ENCODE results near the gene ITK.

Gene ITK

GRCh38 chr5:157180374-157181264, at the start of gene ITK:
Gene ITK (plus strand): TSS chr5:157180840. CDS start chr5:157180978, 138 bp downstream.
- DNase-seq (ENCODE audit: low read depth in 2 of 2) = no peak

- no peak for DNase-seq (ENCODE audit: low read depth in 2 of 2)
Measured at GRCh38 chr5:157130925-157131324, 49.7 kb upstream of the ITK start.

GRCh38 chr5:157132281-157132612, 48.4 kb upstream of the ITK start:
- DNase-seq (ENCODE audit: low read depth in 2 of 2) = no peak

GRCh38 chr5:157137691-157138090, 42.9 kb upstream of the ITK start:
- DNase-seq (ENCODE audit: low read depth in 2 of 2) = no peak

- peak; percentile 75 to 87 for DNase-seq (ENCODE audit: low read depth in 2 of 2)
Measured at GRCh38 chr5:157142317-157143126, 38.1 kb upstream of the ITK start, which contains the start of gene MED7. Gene MED7 (minus strand): TSS chr5:157142865. CDS start chr5:157139431, 3,434 bp downstream.

- peak in 1 of 2 donors; percentile 31 for DNase-seq (ENCODE audit: low read depth in 2 of 2)
Measured at GRCh38 chr5:157143127-157143971, 37.3 kb upstream of the ITK start.

- DNase-seq (ENCODE audit: low read depth in 2 of 2) = peak; percentile 73 to 86
Measured at GRCh38 chr5:157148734-157149615, 31.7 kb upstream of the ITK start.

- DNase-seq (ENCODE audit: low read depth in 2 of 2) = no peak
Measured at GRCh38 chr5:157150995-157151394, 29.6 kb upstream of the ITK start.

- no peak for DNase-seq (ENCODE audit: low read depth in 2 of 2)
Measured at GRCh38 chr5:157155297-157155696, 25.3 kb upstream of the ITK start.

GRCh38 chr5:157157293-157157891, 23.2 kb upstream of the ITK start:
- DNase-seq (ENCODE audit: low read depth in 2 of 2) = no peak

GRCh38 chr5:157159209-157159751, 21.4 kb upstream of the ITK start:
- no peak for DNase-seq (ENCODE audit: low read depth in 2 of 2)

GRCh38 chr5:157160001-157160400, 20.6 kb upstream of the ITK start:
- no peak for DNase-seq (ENCODE audit: low read depth in 2 of 2)

GRCh38 chr5:157161996-157162395, 18.6 kb upstream of the ITK start:
- DNase-seq (ENCODE audit: low read depth in 2 of 2) = no peak

- DNase-seq (ENCODE audit: low read depth in 2 of 2) = no peak
Measured at GRCh38 chr5:157162919-157163510, 17.6 kb upstream of the ITK start.

GRCh38 chr5:157164521-157164920, 16.1 kb upstream of the ITK start:
- DNase-seq (ENCODE audit: low read depth in 2 of 2) = no peak

GRCh38 chr5:157165261-157165660, 15.4 kb upstream of the ITK start:
- DNase-seq (ENCODE audit: low read depth in 2 of 2) = no peak

GRCh38 chr5:157165668-157166067, 15.0 kb upstream of the ITK start:
- DNase-seq (ENCODE audit: low read depth in 2 of 2) = no peak

- DNase-seq (ENCODE audit: low read depth in 2 of 2) = no peak
Measured at GRCh38 chr5:157166214-157167213, 14.1 kb upstream of the ITK start, which contains the start of gene GARIN3. Gene GARIN3 (minus strand): TSS chr5:157166264. CDS start chr5:157166168, 96 bp downstream.
